Epithelial cell of esophagus (primary cell): ENCODE measurements around the gene L3MBTL3.

ENCODE experiments used
- DNase-seq: peaks from one replicate; pipeline ENCODE4 v3.0.0; 2010; ENCODE audit warnings: low read depth
- H3K4me3 ChIP-seq: 2 replicates; pipeline ENCODE4 v1.5.1; 2011; ENCODE audit warnings: mild to moderate bottlenecking, low read length, control low read depth
- TF ChIP-seq, protein P1 (sequence below): IDR thresholded peaks from 2 replicates; pipeline ENCODE4 v1.5.1; 2011; ENCODE audit warnings: low read depth, mild to moderate bottlenecking, low read length, control low read depth, inconsistent platforms; ENCODE audit not compliant: insufficient read depth; ENCODE audit errors: missing control alignments

The L3MBTL3 gene

GRCh38 chr6:130018292-130018743 is at the start of gene L3MBTL3:
TSS of gene L3MBTL3 (plus strand) at chr6:130018581. CDS start at chr6:130042700, 24,119 bp downstream.
- peak; percentile 86 for DNase-seq
- TF ChIP-seq, protein P1, sequence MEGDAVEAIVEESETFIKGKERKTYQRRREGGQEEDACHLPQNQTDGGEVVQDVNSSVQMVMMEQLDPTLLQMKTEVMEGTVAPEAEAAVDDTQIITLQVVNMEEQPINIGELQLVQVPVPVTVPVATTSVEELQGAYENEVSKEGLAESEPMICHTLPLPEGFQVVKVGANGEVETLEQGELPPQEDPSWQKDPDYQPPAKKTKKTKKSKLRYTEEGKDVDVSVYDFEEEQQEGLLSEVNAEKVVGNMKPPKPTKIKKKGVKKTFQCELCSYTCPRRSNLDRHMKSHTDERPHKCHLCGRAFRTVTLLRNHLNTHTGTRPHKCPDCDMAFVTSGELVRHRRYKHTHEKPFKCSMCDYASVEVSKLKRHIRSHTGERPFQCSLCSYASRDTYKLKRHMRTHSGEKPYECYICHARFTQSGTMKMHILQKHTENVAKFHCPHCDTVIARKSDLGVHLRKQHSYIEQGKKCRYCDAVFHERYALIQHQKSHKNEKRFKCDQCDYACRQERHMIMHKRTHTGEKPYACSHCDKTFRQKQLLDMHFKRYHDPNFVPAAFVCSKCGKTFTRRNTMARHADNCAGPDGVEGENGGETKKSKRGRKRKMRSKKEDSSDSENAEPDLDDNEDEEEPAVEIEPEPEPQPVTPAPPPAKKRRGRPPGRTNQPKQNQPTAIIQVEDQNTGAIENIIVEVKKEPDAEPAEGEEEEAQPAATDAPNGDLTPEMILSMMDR, result no peak
- peak within 1 kb of the TSS; percentile 81 for H3K4me3 ChIP-seq

DNA sequence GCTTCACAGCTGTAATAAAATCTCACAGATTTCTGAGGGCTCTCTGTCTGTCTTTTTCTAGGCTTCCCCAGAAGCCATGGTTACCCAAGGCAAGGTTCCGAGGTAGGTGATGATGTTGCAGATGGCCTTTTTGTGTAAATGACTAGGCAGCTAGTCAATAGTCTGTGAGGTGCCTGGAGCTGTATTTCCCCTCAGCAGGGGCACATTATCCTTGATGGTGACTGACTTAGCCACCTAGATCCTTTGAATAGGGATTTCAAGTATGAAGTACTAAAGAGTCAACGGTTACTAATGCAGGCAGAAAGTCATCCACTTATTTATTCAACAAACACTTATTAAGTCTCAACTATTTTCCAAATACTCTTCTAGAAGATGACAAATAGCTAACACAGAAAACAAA is 49.3 kb upstream of the L3MBTL3 start:
- no peak for DNase-seq
- TF ChIP-seq, protein P1, result no peak
- no peak overlapping the region for H3K4me3 ChIP-seq

GRCh38 chr6:129976110-129976509 is 42.3 kb upstream of the L3MBTL3 start:
- TF ChIP-seq, protein P1, result no peak
- DNase-seq, result no peak

DNA sequence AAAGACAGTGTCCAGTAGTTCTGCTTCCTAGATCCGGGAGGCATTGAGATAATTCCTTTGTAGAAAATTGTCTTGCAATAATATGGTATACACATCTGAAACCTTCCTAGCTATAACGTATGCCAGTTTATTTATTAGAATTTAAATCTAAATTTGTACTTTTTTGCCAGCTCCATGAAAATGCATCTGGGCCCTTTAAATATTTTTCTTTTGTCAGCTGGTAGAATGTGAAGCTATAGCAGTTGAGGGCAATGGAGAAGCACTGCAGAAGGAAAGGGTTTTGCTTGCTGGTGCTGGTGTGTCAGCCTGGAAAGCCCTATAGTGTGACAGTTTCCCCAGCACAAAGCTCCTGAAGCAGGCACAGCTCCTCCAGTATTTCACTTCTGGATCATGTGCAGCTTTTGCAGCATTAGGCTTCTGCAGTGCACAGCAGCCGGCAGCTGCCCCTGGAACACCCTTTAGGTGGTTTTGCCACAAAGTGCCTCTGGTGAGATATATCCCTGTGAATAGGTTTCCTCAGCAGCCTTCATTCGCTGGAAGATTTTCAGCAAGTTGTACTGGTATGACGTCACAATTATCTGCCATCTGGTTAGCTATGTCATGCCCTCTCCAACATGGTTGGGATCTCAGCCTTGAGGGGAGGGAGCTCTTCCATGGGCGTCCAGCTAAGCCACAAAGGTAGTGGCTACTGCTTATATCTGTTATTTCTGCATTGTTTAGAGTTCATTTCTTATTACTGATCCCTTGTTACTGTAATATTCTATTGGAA is 40.0 kb upstream of the L3MBTL3 start:
- TF ChIP-seq, protein P1, result no peak
- no peak overlapping the region for H3K4me3 ChIP-seq

More at GRCh38 chr6:129976110-129976509, 42.3 kb upstream of the L3MBTL3 start:
- no peak overlapping the region for H3K4me3 ChIP-seq

DNA sequence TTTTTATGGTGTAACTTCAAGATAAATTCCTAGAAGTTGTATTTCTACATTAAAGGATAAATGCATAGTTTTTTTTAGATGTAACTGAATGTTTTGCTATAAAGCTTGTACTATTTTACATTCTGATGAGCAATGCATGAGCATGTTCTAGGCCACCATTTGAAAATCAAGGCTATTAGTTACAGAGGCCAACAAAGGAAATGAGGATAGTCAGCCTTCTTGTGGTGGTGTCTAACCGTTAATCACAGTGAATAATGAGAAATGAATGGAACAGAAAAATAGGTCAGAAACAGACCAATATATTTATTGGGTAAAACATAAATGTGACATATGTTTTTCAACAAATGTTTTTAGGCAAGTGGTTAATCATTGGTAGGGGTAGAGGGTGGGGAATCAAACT is 37.6 kb upstream of the L3MBTL3 start:
- TF ChIP-seq, protein P1, result no peak
- no peak for DNase-seq
- no peak overlapping the region for H3K4me3 ChIP-seq

More for the DNA sequence above, 40.0 kb upstream of the L3MBTL3 start:
- DNase-seq, result no peak

GRCh38 chr6:129981598-129981997 is 36.8 kb upstream of the L3MBTL3 start:
- TF ChIP-seq, protein P1, result peak; percentile 46
- DNase-seq, result peak; percentile 36
- no peak overlapping the region for H3K4me3 ChIP-seq
